HCT116 (cell line): Measurements from ENCODE around the gene FTO. TPM values are rescaled to one million over a fixed set of nuclear protein-coding genes. Genes with fewer than 3 reads are reported as not detected.

ENCODE experiments used
- ATAC-seq: fragments of 200-7000 bp; cut with Tn5 transposase; 2 replicates; pipeline ENCODE4 v1.9.1; 2020; ENCODE audit warnings: mild to moderate bottlenecking, moderate library complexity
- BruUV-seq: library from RNA; stranded (reverse); fragments of 400-500 nt; replicated peaks from 2 replicates; lab custom pipeline; 2021; lab: Mats Ljungman, UMichigan
- CTCF ChIA-PET: fragments of 300-600 bp; sonication (Branson Sonifier 250); formaldehyde crosslinking; loops from one replicate; lab custom pipeline; 2021; ENCODE audit warnings: antibody characterized with exemption; lab: Charles Lee
- POLR2A ChIA-PET: fragments of 300-600, 350-600 bp; sonication (Branson Sonifier 250); formaldehyde crosslinking; loops from one replicate; lab custom pipeline; 2021; ENCODE audit warnings: antibody characterized with exemption; lab: Charles Lee
- RAD21 ChIA-PET, 2 experiments: fragments of 300-600 bp; sonication (Branson Sonifier 250); formaldehyde crosslinking; loops; one replicate each; lab custom pipeline; 2023; ENCODE audit warnings: low total read pairs in 2 of 2; ENCODE audit not compliant: uncharacterized antibody in 2 of 2, unreplicated experiment in 2 of 2, low non-redundant PET in 1 of 2; lab: Charles Lee
- DNase-seq: peaks from one replicate; pipeline ENCODE4 v3.0.0-alpha.2; 2010; ENCODE audit warnings: low read depth, low spot score
- H2AFZ ChIP-seq: fragments of 200-600 bp; shearing (Covaris generic), sonication (generic); 2 replicates; pipeline ENCODE4 v1.6.1; 2017; ENCODE audit warnings: low read depth, mixed run types, mixed read lengths, antibody characterized with exemption, low read length; ENCODE audit not compliant: poor library complexity, severe bottlenecking
- H3K27ac ChIP-seq: 2 replicates; pipeline ENCODE4 v1.5.1; 2012; ENCODE audit warnings: low read depth, low read length
- H3K27me3 ChIP-seq: fragments of 200-600 bp; sonication (generic); 2 replicates; pipeline ENCODE4 v1.6.1; 2016; ENCODE audit warnings: mixed run types, low read length, mixed read lengths; ENCODE audit not compliant: insufficient read depth
- H3K36me3 ChIP-seq, 2 experiments: fragments of 200-500 bp in 1 of 2; fragments of 200-600 bp in 1 of 2; sonication (Bioruptor generic) in 1 of 2; sonication (generic) in 1 of 2; 2 replicates each; pipeline versions ENCODE4 v1.5.1 to v1.6.1; 2014 to 2016; ENCODE audit warnings: low read length in 2 of 2, inconsistent platforms in 1 of 2, mixed read lengths in 1 of 2, mixed run types in 1 of 2; ENCODE audit not compliant: insufficient read depth in 2 of 2, control insufficient read depth in 1 of 2
- H3K4me1 ChIP-seq, 2 experiments: fragments of 200-600 bp in 1 of 2; sonication (generic) in 1 of 2; 2 replicates each; pipeline versions ENCODE4 v1.5.1 to v1.6.1; 2012 to 2017; ENCODE audit warnings: low read length in 2 of 2, inconsistent platforms in 1 of 2, mild to moderate bottlenecking in 1 of 2, mixed read lengths in 1 of 2, mixed run types in 1 of 2, moderate library complexity in 1 of 2; ENCODE audit not compliant: insufficient read depth in 2 of 2, control insufficient read depth in 1 of 2
- H3K4me2 ChIP-seq: fragments of 200-600 bp; sonication (generic); 2 replicates; pipeline ENCODE4 v1.6.1; 2017; ENCODE audit warnings: mixed run types, low read length, mixed read lengths
- H3K4me3 ChIP-seq, 2 experiments: fragments of 200-600 bp in 1 of 2; sonication (generic) in 1 of 2; replicated peaks in 1 of 2; 2 replicates each; pipeline ENCODE4 v1.5.1; 2011 to 2016; ENCODE audit warnings: low read length in 2 of 2, control low read depth in 1 of 2, low read depth in 1 of 2, mild to moderate bottlenecking in 1 of 2, mixed read lengths in 1 of 2, mixed run types in 1 of 2
- H3K79me2 ChIP-seq: fragments of 200-600 bp; sonication (generic); 2 replicates; pipeline ENCODE4 v1.6.1; 2017; ENCODE audit warnings: mild to moderate bottlenecking, mixed run types, low read length, moderate library complexity, mixed read lengths; ENCODE audit not compliant: insufficient read depth
- H3K9ac ChIP-seq: fragments of 200-600 bp; sonication (generic); 2 replicates; pipeline ENCODE4 v1.6.1; 2016; ENCODE audit warnings: low read length, mixed read lengths
- H3K9me2 ChIP-seq: fragments of 200-600 bp; sonication (generic), shearing (Covaris generic); 2 replicates; pipeline ENCODE4 v1.6.1; 2017; ENCODE audit warnings: mixed run types, mild to moderate bottlenecking, moderate library complexity; ENCODE audit not compliant: insufficient read depth
- H3K9me3 ChIP-seq, 2 experiments: fragments of 200-500 bp in 1 of 2; fragments of 200-600 bp in 1 of 2; sonication (Bioruptor generic) in 1 of 2; sonication (generic) in 1 of 2; 2 replicates each; pipeline ENCODE4 v1.6.1; 2014 to 2017; ENCODE audit warnings: low read length in 2 of 2, mixed read lengths in 2 of 2, inconsistent platforms in 1 of 2, low read depth in 1 of 2, mild to moderate bottlenecking in 1 of 2, mixed run types in 1 of 2, moderate library complexity in 1 of 2; ENCODE audit not compliant: control insufficient read depth in 1 of 2, insufficient read depth in 1 of 2
- H4K20me1 ChIP-seq: fragments of 200-600 bp; sonication (generic), shearing (Covaris generic); 2 replicates; pipeline ENCODE4 v1.6.1; 2017; ENCODE audit warnings: mixed run types, mild to moderate bottlenecking, moderate library complexity; ENCODE audit not compliant: insufficient read depth
- ATF3 ChIP-seq: IDR thresholded peaks from 2 replicates; pipeline ENCODE4 v1.6.1; 2012
- CTCF ChIP-seq, 3 experiments: fragments of 200-600 bp in 1 of 3; sonication (generic) in 1 of 3; IDR thresholded peaks in 2 of 3; conservative IDR thresholded peaks in 1 of 3; 2 replicates each; pipeline ENCODE4 v1.5.1; 2012 to 2017; ENCODE audit warnings: low read depth in 2 of 3, low read length in 2 of 3, antibody characterized with exemption in 1 of 3, borderline replicate concordance in 1 of 3, control low read depth in 1 of 3, mild to moderate bottlenecking in 1 of 3, mixed read lengths in 1 of 3, mixed run types in 1 of 3, moderate library complexity in 1 of 3; ENCODE audit not compliant: insufficient read depth in 1 of 3
- EGR1 ChIP-seq: IDR thresholded peaks from 2 replicates; pipeline ENCODE4 v1.6.1; 2012; ENCODE audit warnings: low read depth
- EZH2 ChIP-seq: fragments of 200-600 bp; sonication (generic); IDR thresholded peaks from 2 replicates; pipeline ENCODE4 v1.6.1; 2017; ENCODE audit warnings: antibody characterized with exemption, mixed run types
- EZH2phosphoT487 ChIP-seq: fragments of 200-600 bp; IDR thresholded peaks from 2 replicates; pipeline ENCODE4 v1.6.1; 2018; ENCODE audit warnings: antibody characterized with exemption, borderline replicate concordance
- FOSL1 ChIP-seq: IDR thresholded peaks from 2 replicates; pipeline ENCODE4 v1.6.1; 2012; ENCODE audit warnings: low read depth
- JUND ChIP-seq: IDR thresholded peaks from 2 replicates; pipeline ENCODE4 v1.6.1; 2012
- MAX ChIP-seq: IDR thresholded peaks from 2 replicates; pipeline ENCODE4 v1.6.1; 2012
- POLR2AphosphoS5 ChIP-seq: IDR thresholded peaks from 2 replicates; pipeline ENCODE4 v1.6.1; 2011; ENCODE audit warnings: mild to moderate bottlenecking, low read depth, low read length, moderate library complexity
- RAD21 ChIP-seq: IDR thresholded peaks from 2 replicates; pipeline ENCODE4 v1.6.1; 2012; ENCODE audit warnings: low read depth, mild to moderate bottlenecking
- REST ChIP-seq: IDR thresholded peaks from 2 replicates; pipeline ENCODE4 v1.6.1; 2012; ENCODE audit warnings: low read depth
- SP1 ChIP-seq: IDR thresholded peaks from 2 replicates; pipeline ENCODE4 v1.6.1; 2012; ENCODE audit warnings: low read depth
- SRF ChIP-seq: IDR thresholded peaks from 2 replicates; pipeline ENCODE4 v1.6.1; 2012; ENCODE audit warnings: low read depth
- TCF7L2 ChIP-seq: IDR thresholded peaks from 2 replicates; pipeline ENCODE4 v1.7.0; 2011; ENCODE audit warnings: borderline replicate concordance, inconsistent platforms; ENCODE audit not compliant: insufficient read depth, insufficient read length; ENCODE audit errors: extremely low read depth
- YY1 ChIP-seq: IDR thresholded peaks from 2 replicates; pipeline ENCODE4 v1.6.1; 2011; ENCODE audit warnings: low read length, low read depth, moderate library complexity, mild to moderate bottlenecking; ENCODE audit not compliant: insufficient replicate concordance; ENCODE audit errors: extremely low read depth
- ZBTB33 ChIP-seq: IDR thresholded peaks from 2 replicates; pipeline ENCODE4 v1.6.1; 2011; ENCODE audit warnings: mild to moderate bottlenecking, low read length, moderate library complexity; ENCODE audit not compliant: insufficient replicate concordance; ENCODE audit errors: extremely low read depth
- ZNF274 ChIP-seq: fragments of 200-500 bp; sonication (Bioruptor generic); IDR thresholded peaks from 2 replicates; pipeline ENCODE4 v1.6.1; 2014; ENCODE audit warnings: mild to moderate bottlenecking, low read depth, low read length, inconsistent platforms
- intact Hi-C: fragments of 100-400 bp; cut with micrococcal nuclease; formaldehyde crosslinking; loops from 2 replicates; pipeline ENCODE4 v1.10.0; 2022
- total RNA-seq: library from RNA; stranded (reverse); gene quantifications from one replicate; pipeline ENCODE4 v1.2.1, GENCODE V29; 2021; ENCODE audit not compliant: unreplicated experiment

The FTO gene
- total RNA-seq, 1 experiment from 2014 or later: 55.2 TPM

GRCh38 chr16:53924331-53925106, 220.6 kb downstream of the FTO start:
- H3K36me3 ChIP-seq: no peaks in the 10 kb centered on the region
- POLR2A ChIA-PET: no interaction called here
- DNase-seq: no peak
- TF ChIP-seq SRF (no peak), TCF7L2 (no peak), EZH2 (no peak), FOSL1 (no peak), JUND (no peak), ZNF274 (no peak), CTCF (IDR thresholded peaks at IDR 0.05 in 2 of 3, conservative IDR thresholded peaks at IDR 0.05 in 1 of 3; ENCODE audit: borderline replicate concordance in 1 of 3, insufficient read depth in 1 of 3, low read depth in 2 of 3, low read length in 2 of 3) (no peak), RAD21 (no peak), EZH2phosphoT487 (no peak), EGR1 (no peak), ZBTB33 (no peak), SP1 (no peak), ATF3 (no peak), YY1 (no peak), MAX (no peak), REST (no peak), POLR2AphosphoS5 (no peak)
- no peak overlapping the region for H3K4me3 ChIP-seq
- no TSS peak for BruUV-seq
- H3K4me1 ChIP-seq: no peaks in the 10 kb centered on the region
- no peaks in the 10 kb centered on the region for H3K9me3 ChIP-seq
- no peak overlapping the region for H3K27ac ChIP-seq
- no peak for ATAC-seq
- RAD21 ChIA-PET: no interaction called here
- H3K9me2 ChIP-seq: no peaks in the 10 kb centered on the region
- H4K20me1 ChIP-seq: no peaks in the 10 kb centered on the region
- no peak overlapping the region for H2AFZ ChIP-seq
- no peak overlapping the region for H3K4me2 ChIP-seq
- intact Hi-C loops: no loop called here
- H3K9ac ChIP-seq: no peak overlapping the region
- no peaks in the 10 kb centered on the region for H3K79me2 ChIP-seq
- CTCF ChIA-PET: no interaction called here
- H3K27me3 ChIP-seq: no peaks in the 10 kb centered on the region
